Skeletal muscle cell (primary cell): ENCODE data around the gene METTL27.
A peak's percentile ranks its signal among the peaks of the same experiment; 100 is the strongest.
"Not testable (repeated sequence)": the region's sequence is repeated elsewhere in the genome, so short reads cannot be mapped to it uniquely, and the experiment has no call there.

Experiments used
- DNase-seq: peaks from one replicate; pipeline ENCODE4 v3.0.0-alpha.2; 2010; ENCODE audit warnings: low read depth
- H3K4me3 ChIP-seq: 2 replicates; pipeline ENCODE4 v1.5.1; 2011; ENCODE audit warnings: low read depth, mild to moderate bottlenecking, control low read depth, low read length, moderate library complexity

The METTL27 gene

DNA sequence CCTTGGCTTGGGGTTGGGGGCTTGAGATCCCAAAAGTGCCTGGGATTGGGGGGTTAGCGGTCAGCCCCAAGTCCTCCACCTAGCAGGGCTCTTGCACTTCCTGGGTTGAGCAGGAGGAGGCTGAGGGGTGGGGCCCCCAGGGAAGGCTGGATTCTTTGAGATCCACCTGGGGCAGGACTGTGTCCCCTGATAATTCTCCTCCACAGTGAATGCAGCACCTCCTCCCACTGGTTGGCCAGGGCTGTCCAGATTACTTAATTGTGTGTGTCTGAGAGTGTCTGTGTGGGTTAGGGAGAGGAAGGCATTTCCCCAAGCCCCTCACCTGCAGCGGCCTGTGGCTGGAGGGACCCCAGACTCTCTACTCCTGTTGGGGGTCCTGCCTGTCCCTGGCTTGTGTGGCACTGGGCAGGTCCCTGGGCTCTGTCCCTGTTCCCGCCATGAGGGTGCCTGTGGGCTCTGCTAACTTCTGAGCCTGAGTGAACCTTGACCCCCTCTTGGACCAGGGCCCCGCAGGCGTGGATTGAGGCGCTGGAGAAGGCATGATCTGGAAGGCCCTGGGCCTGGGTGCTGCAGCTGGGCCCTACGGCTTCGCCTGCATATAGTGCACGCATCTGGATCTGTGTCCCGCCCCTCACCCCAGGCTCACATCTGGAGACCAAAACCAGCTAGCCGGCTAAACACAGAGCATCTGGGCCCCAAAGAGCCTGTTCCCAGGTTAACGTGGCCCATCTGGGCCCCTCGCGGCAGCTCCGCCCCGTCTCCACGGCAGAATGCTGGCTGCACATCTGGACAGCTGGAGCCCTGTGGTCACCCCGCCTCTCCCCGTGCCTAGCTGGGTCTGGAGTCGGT is 29.1 kb upstream of the METTL27 start:
- no peak for DNase-seq
- no peak overlapping the region for H3K4me3 ChIP-seq

DNA sequence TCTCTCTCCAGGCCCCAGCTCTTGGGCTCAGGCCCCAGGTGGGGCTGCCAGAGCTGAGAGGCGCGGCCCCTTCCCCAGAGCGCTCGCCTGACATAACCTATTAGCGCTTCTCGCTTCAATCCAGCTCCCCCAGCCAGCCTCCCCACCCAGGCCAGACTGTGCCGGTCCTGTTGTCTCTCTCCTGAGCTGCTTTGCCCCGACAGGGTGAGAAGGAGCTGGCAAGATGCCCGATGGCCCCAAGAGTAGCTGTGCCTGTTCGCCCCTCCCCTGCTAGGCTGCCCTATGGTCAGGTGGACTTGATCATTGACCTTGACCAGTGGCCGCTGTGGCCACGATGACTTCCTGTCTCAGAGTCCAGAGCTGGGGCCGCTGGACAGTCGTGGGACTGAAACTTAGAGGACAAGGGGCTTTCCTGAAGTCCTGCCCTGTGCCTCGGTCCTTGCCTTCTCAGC is 27.8 kb upstream of the METTL27 start:
- no peak for DNase-seq
- H3K4me3 ChIP-seq, result no peak overlapping the region

DNA sequence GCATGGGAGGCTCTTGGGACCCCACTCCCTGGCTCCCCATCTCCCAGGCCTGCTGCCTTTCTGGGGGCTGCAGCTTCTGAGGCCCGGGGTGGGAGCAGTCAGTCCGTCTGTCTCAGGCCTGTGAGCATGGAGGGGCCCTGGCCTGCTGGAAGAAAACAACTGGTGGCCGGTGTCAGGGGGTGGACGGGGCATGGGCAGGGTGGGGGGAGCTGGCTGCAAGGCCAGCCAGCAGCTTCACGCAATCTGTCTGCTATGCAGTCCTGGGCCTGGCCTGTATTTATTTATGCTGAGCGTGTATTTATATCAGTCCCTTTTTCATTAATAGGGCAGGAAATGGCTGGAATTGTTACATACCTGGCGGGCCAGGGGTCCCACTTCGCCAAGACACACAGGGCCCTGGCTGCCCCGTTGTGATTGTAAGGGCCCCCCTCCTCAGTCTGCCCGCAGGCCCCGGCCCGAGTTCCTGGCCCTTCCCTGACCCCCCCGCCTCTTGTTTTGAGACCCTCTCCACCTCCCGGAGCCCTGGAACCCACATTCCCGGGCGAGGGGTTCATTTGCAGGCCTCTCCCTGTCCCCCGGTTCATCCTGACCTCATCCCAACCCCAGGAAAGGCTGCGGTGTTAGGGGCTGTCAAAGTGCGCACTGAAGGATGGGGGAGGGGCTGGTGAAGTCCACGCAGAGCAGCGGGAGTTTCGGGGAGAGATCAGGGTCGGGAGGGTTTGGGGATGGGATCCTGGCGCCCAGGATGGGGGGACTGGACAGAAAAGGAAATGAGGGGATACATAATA is 26.9 kb upstream of the METTL27 start:
- no peak for DNase-seq
- H3K4me3 ChIP-seq, result no peak overlapping the region

DNA sequence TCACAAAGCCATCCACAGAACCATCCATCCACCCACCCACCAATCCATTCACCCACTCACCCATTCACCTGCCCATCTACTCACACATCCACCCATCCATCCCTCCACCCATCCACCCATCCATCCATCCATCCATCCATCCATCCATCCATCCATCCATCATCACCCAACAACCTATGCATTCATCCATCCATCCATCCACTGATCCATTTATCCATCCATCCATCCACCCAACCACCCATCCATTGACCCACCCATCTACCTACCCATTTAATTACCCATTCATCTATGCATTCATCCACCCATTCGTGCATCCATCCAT is 24.1 kb upstream of the METTL27 start:
- no peak overlapping the region for H3K4me3 ChIP-seq
- DNase-seq, result no peak

DNA sequence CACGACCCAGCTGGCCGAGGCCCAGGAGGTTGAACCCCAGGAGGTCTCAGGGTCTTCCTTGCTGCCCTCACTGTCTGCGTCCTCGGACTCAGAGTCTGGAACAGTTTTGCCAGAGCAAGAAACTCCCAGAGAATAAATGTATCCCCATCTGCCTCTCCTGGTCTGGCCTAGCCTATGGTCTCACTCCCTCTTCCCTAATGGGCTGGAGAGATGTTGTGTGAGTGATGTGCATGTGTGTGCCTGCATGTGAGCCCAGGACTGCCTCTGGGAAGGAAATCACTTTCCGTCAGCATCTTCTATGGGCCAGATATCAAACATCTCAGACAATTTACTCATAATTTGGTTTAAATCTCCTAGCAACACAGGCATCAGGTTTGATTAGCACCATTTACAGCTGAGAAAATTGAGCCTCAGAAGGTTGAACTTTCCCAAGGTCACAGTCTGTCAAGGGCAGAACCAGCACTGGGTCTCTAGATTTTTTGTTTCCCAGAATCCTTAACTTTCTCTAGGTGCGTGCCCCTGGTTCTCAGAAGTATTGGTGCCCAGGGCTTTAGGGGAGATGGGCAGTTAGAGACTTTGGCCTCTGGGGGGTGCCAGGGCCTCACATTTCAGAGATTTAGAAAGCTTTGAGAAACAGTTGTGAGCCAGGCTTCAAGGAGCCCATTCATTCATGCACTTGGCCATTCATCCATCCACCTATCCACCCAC is 23.6 kb upstream of the METTL27 start:
- no peak for DNase-seq
- no peak overlapping the region for H3K4me3 ChIP-seq

DNA sequence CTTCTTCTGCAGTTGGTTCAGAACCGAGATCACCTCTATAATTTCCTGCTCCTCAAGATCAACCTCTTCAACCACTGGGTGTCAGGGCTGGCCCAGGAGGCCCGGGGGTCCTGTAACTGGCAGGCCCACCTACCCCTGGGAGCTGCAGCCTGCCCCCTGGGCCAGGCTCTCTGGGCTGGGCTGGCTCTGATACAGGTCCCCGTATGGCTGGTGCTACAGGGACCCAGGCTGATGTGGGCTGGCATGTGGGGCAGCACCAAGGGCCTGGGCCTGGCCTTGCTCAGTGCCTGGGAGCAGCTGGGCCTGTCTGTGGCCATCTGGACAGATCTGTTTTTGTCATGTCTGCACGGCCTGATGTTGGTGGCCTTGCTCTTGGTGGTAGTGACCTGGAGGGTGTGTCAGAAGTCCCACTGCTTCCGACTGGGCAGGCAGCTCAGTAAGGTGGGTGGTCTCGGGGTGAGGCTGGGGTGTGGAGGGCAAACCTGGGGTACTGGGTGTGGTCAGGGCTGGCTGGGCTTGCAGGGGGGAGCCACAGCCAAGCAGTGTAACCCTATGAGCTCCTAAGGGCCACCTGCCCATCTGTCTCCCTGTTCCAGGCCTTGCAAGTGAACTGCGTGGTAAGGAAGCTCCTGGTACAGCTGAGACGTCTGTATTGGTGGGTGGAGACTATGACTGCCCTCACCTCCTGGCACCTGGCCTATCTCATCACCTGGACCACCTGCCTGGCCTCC is 22.8 kb upstream of the METTL27 start:
- DNase-seq, result no peak
- H3K4me3 ChIP-seq, result no peak overlapping the region

DNA sequence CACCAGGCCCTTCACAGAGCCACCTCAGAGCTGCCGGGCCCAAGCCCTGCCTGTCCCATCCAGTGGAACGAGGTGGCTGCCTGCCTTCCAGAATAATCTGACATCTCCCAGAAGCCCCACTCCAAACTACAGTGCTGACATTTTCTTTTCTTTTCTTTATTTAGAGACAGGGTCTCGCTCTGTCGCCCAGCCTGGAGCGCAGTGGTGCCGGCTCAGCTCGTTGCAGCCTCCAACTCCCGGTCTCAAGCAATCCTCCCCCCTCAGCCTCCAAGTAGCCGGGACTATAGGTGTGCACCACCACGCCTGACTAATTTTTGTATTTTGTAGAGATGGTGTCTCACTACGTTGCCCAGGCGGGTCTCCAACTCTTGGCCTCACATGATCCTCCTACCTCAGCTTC is 19.0 kb upstream of the METTL27 start:
- no peak for DNase-seq
- H3K4me3 ChIP-seq, result no peak overlapping the region

DNA sequence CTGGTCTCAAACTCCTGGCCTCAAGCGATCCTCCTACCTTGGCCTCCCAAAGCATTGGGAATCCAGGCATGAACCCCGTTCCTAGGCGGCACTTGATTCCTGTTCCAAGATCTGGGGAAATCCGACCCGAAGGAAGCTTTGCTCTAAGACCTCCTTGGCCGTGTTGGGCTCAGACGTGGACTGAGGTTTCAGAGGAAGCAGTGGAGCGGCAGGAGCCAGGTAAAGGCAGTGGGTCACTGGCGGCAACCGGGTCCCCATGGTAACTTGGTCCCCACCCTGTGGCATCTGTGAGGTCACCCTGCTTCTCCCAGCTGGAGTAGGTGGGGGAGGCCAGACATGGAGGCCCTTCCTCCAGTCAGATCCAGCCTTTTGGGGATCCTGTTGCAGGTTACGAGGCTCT is 18.5 kb upstream of the METTL27 start, which contains the start of gene TMEM270:
Gene TMEM270, plus strand, starts transcription at position 301 of the 400 bp plus-strand sequence. Its CDS starts 36 bp downstream, at position 337.
- no peak within 1 kb of the TSS for H3K4me3 ChIP-seq
- no peak for DNase-seq

DNA sequence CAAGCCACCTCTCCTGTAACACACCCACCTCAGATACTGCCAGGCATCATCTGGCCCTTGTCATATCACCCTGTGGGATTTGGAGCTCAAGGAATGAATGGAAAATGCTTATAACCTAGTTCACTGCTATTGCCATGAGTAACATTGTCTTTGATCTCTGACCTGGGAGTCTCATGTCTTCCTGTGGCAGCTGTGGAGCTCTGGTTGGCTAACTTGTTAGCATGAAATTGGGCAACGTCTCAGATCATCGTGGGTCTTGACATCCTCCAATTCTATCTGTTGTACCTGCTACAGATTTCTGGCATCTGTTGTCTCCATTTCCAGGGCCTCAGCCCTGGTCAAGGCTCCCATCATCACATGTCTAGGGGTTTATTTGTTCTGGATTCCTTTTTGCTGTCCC is 16.5 kb upstream of the METTL27 start:
- no peak for DNase-seq
- H3K4me3 ChIP-seq, result no peak overlapping the region

DNA sequence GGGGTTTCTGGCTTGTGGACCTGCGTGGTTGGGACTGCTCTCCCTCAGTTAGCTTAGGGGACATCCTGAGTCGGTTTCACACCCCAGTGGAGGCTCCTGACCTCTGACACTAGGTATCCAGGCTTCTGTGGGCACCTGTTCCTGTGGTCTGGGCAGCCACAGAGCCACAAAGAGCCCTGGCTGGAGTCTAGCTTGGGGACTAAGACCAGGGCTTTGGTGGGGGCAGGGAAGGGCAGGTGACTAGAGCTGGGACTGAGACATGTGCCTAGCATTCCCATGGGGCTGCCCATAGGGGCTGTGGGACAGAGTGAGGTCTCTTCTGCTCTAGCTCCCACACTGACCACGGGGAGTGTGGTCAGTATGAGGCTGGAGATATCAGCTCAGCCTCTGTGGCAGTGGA is 14.6 kb upstream of the METTL27 start:
- H3K4me3 ChIP-seq, result no peak overlapping the region
- DNase-seq, result no peak

DNA sequence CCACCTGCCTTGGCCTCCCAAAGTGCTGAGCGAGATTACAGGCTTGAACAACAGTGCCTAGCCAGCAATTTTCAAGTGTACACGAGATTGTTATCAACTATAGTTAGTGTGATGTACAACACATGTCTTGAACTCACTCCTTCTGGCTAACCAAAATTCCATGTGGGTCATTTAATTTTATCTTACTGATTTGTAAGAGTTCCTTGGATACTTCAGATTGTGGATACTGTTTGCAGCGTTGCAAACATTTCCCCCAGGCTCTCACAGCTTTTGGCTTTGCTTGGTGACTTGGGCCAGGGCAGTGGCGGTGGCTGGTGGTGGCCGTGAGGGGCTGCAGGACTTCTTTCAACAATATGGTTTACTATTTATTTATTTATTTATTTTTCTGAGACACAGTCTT is 10.2 kb upstream of the METTL27 start:
- no peak for DNase-seq
- no peak overlapping the region for H3K4me3 ChIP-seq

DNA sequence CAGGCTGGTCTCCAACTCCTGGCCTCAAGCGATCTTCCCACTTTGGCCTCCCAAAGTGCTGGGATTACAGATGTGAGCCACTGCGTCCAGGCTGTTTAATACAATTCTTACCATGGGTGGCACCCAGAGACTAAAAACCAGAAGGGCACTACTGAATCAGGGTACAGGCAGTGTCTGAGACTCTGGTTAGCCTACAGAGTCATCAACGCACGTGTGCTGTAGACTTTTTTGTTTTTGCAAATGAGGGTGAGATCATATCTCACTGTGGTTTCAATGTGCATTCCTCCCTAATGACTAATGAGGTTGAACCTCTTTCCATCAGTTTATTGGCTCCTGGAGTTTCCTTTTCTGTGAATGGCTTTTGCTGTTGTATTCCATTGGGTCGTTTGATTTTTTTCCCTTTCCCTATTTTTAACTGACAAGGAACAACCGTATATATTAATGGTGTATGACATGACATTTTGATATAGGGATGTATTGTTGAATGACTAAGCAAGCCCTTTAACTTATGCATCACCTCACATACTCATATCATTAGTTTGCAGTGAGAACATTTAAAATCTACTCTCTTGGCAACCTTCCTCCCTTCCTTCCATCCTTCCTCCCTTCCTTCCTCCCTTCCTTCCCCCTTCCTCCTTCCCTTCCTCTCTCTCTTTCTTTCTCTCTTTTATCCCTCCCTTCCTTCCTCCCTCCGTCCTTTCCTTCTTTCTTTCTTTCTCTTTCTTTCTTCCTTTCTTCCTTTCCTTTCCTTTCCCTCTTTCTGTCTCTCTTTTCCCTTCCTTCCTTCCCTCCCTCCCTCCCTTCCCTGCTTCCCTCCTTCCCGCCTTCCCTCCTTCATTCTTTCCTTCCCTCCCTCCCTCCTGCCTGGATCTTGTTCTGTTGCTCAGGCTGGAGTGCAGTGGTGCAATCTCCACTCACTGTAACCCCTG is 9.4 kb upstream of the METTL27 start:
- peak; percentile 93 for DNase-seq
- no peak overlapping the region for H3K4me3 ChIP-seq

DNA sequence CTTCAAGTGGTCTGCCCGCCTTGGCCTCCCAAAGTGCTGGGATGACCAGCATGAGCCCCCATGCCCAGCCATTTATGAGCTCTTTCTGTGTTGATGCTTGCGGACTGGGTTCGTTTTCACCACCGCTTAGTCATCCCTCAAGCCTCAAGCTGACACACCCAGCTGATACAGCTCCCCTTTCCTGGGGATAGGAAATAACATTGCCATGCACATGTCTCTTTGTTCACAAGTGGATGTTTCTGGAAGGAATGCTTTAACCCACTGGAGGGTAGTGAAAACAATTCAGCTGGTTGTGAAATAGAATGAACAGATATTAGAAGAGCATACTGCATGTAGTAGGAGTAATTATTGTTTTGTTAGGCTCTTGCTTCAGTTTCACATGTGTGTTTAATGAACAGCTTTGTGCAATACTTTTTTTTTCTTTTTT is 8.5 kb upstream of the METTL27 start:
- H3K4me3 ChIP-seq, result no peak overlapping the region
- DNase-seq, result peak; percentile 97

DNA sequence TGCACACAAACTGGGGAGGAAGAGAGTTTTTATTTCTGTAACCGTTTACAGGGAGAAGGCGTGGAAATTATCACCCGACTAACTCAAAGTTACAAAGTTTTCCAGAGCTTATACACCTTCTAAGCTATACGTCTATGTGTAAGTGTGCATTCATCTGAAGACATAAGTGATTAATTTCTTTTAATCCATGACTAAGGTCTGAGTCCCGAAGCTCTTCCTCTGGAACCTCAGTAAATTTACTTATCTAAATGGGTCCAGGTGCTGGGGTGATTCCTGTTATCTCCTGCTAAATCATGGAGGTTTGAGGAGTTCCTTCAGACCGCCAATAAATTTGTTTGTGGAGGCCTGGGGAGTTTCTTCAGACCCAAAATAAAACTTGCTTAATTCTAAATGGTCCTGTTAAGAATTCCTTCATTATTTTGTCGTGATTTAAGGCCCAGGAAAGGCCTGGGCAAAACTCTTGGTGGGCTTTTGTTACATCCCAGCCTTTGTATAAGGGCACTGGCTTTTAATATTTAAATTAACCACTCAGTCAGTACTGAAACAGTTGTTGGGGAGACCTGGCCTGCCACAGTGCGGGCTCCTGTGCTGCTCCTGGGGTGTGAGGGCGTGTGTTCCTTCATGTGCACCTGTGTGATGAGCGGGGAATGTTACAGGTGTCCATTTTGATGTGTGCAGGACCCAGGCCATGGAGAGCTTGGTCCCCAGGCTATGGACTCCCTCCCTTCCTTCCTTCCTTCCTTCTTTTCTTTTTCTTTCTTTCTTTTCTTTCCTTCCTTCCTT is 5.8 kb upstream of the METTL27 start:
- no peak for DNase-seq
- H3K4me3 ChIP-seq, result no peak overlapping the region

DNA sequence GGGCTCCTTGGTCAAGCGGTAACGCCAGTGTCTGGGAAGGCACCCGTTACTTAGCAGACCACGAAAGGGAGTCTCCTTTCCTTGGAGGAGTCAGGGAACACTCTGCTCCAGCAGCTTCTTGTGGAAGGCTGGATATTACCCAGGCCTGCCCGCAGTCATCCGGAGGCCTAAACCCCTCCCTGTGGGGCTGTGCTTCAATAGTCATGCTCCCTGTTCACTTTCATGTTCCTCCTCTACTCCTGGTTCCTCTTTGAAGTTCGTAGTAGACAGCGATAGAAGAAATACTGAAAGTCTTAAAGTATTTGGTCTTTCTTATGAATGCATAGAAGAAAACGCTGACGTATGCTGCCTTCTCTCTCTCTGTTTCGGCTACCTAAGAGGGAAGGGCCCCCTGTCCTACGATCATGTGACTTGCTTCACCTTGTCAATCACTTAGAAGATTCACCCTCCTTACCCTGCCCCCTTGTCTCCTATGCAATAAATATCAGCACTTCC is 3.4 kb upstream of the METTL27 start:
- not testable (repeated sequence) for DNase-seq

DNA sequence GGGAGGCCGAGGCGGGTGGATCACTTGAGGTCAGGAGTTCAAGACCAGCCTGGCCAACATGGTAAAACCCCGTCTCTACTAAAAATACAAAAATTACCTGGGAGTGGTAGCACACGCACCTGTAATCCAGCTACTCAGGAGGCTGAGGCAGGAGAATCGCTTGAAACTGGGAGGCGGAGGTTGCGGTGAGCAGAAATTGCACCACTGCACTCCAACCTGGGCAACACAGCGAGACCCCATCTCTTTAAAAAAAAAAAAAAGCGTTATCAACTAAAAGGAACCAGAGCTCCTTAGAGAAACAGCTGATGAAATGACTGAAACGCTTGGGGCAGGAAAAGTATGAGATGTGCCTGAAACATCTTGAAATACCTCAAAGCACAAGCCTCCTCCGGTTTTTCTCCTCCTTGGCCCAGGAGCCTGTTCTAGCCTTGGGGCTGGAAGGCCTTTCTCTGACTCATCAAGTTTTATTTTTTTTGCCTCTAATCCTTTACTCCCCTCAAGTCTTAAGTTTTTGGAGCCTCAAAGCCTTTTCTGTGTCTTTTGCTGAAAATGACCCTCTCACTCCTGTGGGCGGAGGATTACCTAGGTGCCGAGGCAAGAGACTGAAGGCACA is 2.6 kb upstream of the METTL27 start:
- H3K4me3 ChIP-seq, result no peak overlapping the region
- DNase-seq, result no peak

More for the DNA sequence above, 3.4 kb upstream of the METTL27 start:
- not testable (repeated sequence) for H3K4me3 ChIP-seq

DNA sequence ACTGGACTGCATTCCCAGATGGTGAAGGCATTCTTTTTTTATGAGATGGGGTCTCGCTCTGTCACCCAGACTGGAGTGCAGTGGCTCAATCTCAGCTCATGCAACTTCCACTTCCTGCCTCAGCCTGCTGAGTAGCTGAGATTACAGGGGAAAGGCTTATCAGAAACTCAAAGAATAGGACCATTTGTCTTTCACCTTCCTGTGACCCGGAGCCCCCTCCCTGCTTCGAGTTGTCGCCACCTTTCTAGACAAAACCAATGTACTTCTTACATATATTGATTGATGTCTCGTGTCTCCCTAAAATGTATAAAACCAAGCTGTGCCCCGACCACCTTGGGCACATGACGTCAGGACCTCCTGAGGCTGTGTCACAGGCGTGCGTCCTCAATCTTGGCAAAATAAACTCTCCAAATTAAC is 1.8 kb upstream of the METTL27 start:
- no peak for DNase-seq
- H3K4me3 ChIP-seq, result no peak overlapping the region
